ENCODE results near the gene EPHA7.

GRCh38 chr6:93423542-93423941 is 4.2 kb upstream of the EPHA7 start:
- no peak for TF ChIP-seq CHD4 (IDR thresholded peaks at IDR 0.05; ENCODE audit: borderline replicate concordance, low read length)
- no peak for TF ChIP-seq ERF (CRISPR knock-in tag; IDR thresholded peaks at IDR 0.05)
- peak; percentile 58 for TF ChIP-seq CTCF (CRISPR knock-in tag; IDR thresholded peaks at IDR 0.05)
- no peak for TF ChIP-seq KLF6 (CRISPR knock-in tag; IDR thresholded peaks at IDR 0.05)
- TF ChIP-seq POLR2A (IDR thresholded peaks at IDR 0.05; ENCODE audit: insufficient read depth in 1 of 2, low read depth in 2 of 2, low read length in 2 of 2), result no peak
- TF ChIP-seq KLF15 (CRISPR knock-in tag; IDR thresholded peaks at IDR 0.05; ENCODE audit: borderline replicate concordance), result no peak
- no peak for TF ChIP-seq RFX5 (IDR thresholded peaks at IDR 0.05; ENCODE audit: low read depth, low read length)
- TF ChIP-seq NRL (CRISPR knock-in tag; IDR thresholded peaks at IDR 0.05; ENCODE audit: borderline replicate concordance), result no peak
- no peak for TF ChIP-seq POLR2AphosphoS5 (IDR thresholded peaks at IDR 0.05; ENCODE audit: low read depth, low read length)
- TF ChIP-seq SMARCC2 (IDR thresholded peaks at IDR 0.05), result no peak
- TF ChIP-seq ZNF512 (CRISPR knock-in tag; IDR thresholded peaks at IDR 0.05), result no peak
